ENCODE data around the gene PLA2G6.

- TF ChIP-seq TBP (CRISPR knock-in tag; IDR thresholded peaks at IDR 0.05) (no peak), FOXM1 (CRISPR knock-in tag; IDR thresholded peaks at IDR 0.05) (no peak), EZH2 (conservative IDR thresholded peaks at IDR 0.05; ENCODE audit: low read depth, low read length) (no peak), CTCF (CRISPR knock-in tag; IDR thresholded peaks at IDR 0.05) (no peak), SMARCE1 (IDR thresholded peaks at IDR 0.05; ENCODE audit: borderline replicate concordance) (no peak), ZNF691 (CRISPR knock-in tag; IDR thresholded peaks at IDR 0.05; ENCODE audit: borderline replicate concordance, low read depth) (no peak), SRSF4 (IDR thresholded peaks at IDR 0.05; ENCODE audit: low read depth, low read length, poor library complexity, severe bottlenecking) (no peak)
Observed at GRCh38 chr22:38174626-38175025, 7.0 kb downstream of the PLA2G6 start.
